IMR-90 (cell line): Measurements from ENCODE around the gene NAT10. TPM values are rescaled to one million over a fixed set of nuclear protein-coding genes. Genes with fewer than 3 reads are reported as not detected.

Experiments
- ATAC-seq: fragments of 200-7000 bp; cut with Tn5 transposase; 2 replicates; pipeline ENCODE4 v1.9.1; 2020; ENCODE audit warnings: low read depth, mild to moderate bottlenecking, moderate library complexity
- BruUV-seq: library from RNA; stranded (reverse); fragments of 400-500 nt; replicated peaks from 2 replicates; lab custom pipeline; 2021; lab: Mats Ljungman, UMichigan
- CTCF ChIA-PET: fragments of 300-600 bp; formaldehyde crosslinking; extraction: SDS; loops from one replicate; lab custom pipeline; 2021; ENCODE audit warnings: antibody characterized with exemption; lab: Yijun Ruan, JAX
- POLR2A ChIA-PET: fragments of 300-600 bp; sonication (Branson Sonifier 250); formaldehyde crosslinking; loops from one replicate; lab custom pipeline; 2022; ENCODE audit warnings: antibody characterized with exemption; ENCODE audit not compliant: unreplicated experiment; lab: Charles Lee
- DNase-seq: peaks from one replicate; pipeline ENCODE4 v3.0.0; 2013
- H2AFZ ChIP-seq: replicated peaks from 2 replicates; pipeline ENCODE3; 2013; ENCODE audit warnings: low read length, mild to moderate bottlenecking; ENCODE audit not compliant: poor library complexity
- H2AK5ac ChIP-seq: 2 replicates; pipeline ENCODE4 v1.6.1; 2013; ENCODE audit warnings: low read depth, low read length, inconsistent platforms
- H2AK9ac ChIP-seq: replicated peaks from 2 replicates; pipeline ENCODE3; 2013; ENCODE audit warnings: mild to moderate bottlenecking, low read depth, low read length, moderate library complexity; ENCODE audit not compliant: poor library complexity
- H2BK120ac ChIP-seq: 2 replicates; pipeline ENCODE4 v1.6.1; 2013; ENCODE audit warnings: low read depth, low read length, inconsistent platforms
- H2BK15ac ChIP-seq: 3 replicates; pipeline ENCODE4 v1.6.1; 2013; ENCODE audit warnings: low read depth, low read length, inconsistent platforms
- H2BK20ac ChIP-seq: 2 replicates; pipeline ENCODE4 v1.6.1; 2013; ENCODE audit warnings: low read depth, mild to moderate bottlenecking, inconsistent platforms, low read length, moderate library complexity
- H2BK5ac ChIP-seq: 2 replicates; pipeline ENCODE4 v1.6.1; 2013; ENCODE audit warnings: mild to moderate bottlenecking, low read depth, low read length, inconsistent platforms; ENCODE audit not compliant: poor library complexity, severe bottlenecking
- H3K14ac ChIP-seq: replicated peaks from 2 replicates; pipeline ENCODE4 v1.6.1; 2013; ENCODE audit warnings: low read depth, low read length, inconsistent platforms
- H3K18ac ChIP-seq: 2 replicates; pipeline ENCODE4 v1.6.1; 2013; ENCODE audit warnings: low read depth, low read length, control low read depth
- H3K23ac ChIP-seq: 2 replicates; pipeline ENCODE4 v1.6.1; 2013; ENCODE audit warnings: low read depth, low read length, inconsistent platforms
- H3K27ac ChIP-seq: 2 replicates; pipeline ENCODE4 v1.5.1; 2013; ENCODE audit warnings: mild to moderate bottlenecking, control low read depth, low read length; ENCODE audit not compliant: insufficient read depth
- H3K27me3 ChIP-seq: 2 replicates; pipeline ENCODE4 v1.6.1; 2013; ENCODE audit warnings: low read length; ENCODE audit not compliant: control insufficient read depth, insufficient read depth
- H3K36me3 ChIP-seq: 2 replicates; pipeline ENCODE4 v1.6.1; 2013; ENCODE audit warnings: low read length, mixed read lengths; ENCODE audit not compliant: control insufficient read depth, insufficient read depth
- H3K4ac ChIP-seq: 2 replicates; pipeline ENCODE4 v1.6.1; 2013; ENCODE audit warnings: low read depth, low read length, inconsistent platforms
- H3K4me1 ChIP-seq: 2 replicates; pipeline ENCODE4 v1.6.1; 2013; ENCODE audit warnings: low read length, mixed read lengths; ENCODE audit not compliant: control insufficient read depth, insufficient read depth
- H3K4me2 ChIP-seq: 2 replicates; pipeline ENCODE4 v1.6.1; 2013; ENCODE audit warnings: low read depth, mild to moderate bottlenecking, control low read depth, low read length, moderate library complexity
- H3K4me3 ChIP-seq: 2 replicates; pipeline ENCODE4 v1.5.1; 2013; ENCODE audit warnings: low read depth, mild to moderate bottlenecking, control low read depth, low read length, moderate library complexity; ENCODE audit not compliant: insufficient read depth
- H3K56ac ChIP-seq: 2 replicates; pipeline ENCODE4 v1.6.1; 2013; ENCODE audit warnings: low read length, inconsistent platforms; ENCODE audit not compliant: insufficient read depth; ENCODE audit errors: extremely low read depth
- H3K79me1 ChIP-seq, 2 experiments: 2 replicates each; pipeline ENCODE4 v1.6.1; 2013; ENCODE audit warnings: low read length in 2 of 2, inconsistent platforms in 1 of 2, low read depth in 1 of 2
- H3K9ac ChIP-seq: 2 replicates; pipeline ENCODE4 v1.6.1; 2013; ENCODE audit warnings: low read depth, low read length, control low read depth
- H3K9me1 ChIP-seq: 2 replicates; pipeline ENCODE4 v1.6.1; 2013; ENCODE audit warnings: low read length, inconsistent platforms; ENCODE audit not compliant: insufficient read depth
- H3K9me3 ChIP-seq: 2 replicates; pipeline ENCODE4 v1.6.1; 2013; ENCODE audit warnings: low read length; ENCODE audit not compliant: control insufficient read depth, insufficient read depth
- H4K20me1 ChIP-seq: 2 replicates; pipeline ENCODE4 v1.6.1; 2013; ENCODE audit warnings: low read length, inconsistent platforms; ENCODE audit not compliant: insufficient read depth
- H4K5ac ChIP-seq: 2 replicates; pipeline ENCODE4 v1.6.1; 2013; ENCODE audit warnings: mild to moderate bottlenecking, low read depth, low read length, control low read depth
- H4K8ac ChIP-seq, 2 experiments: 2 replicates each; pipeline ENCODE4 v1.6.1; 2013; ENCODE audit warnings: low read depth in 2 of 2, low read length in 2 of 2, control low read depth in 1 of 2, inconsistent platforms in 1 of 2
- H4K91ac ChIP-seq: 2 replicates; pipeline ENCODE4 v1.6.1; 2013; ENCODE audit warnings: low read depth, low read length, inconsistent platforms; ENCODE audit not compliant: insufficient read depth
- BHLHE40 ChIP-seq: fragments of 150-350 bp; IDR thresholded peaks from 2 replicates; pipeline ENCODE4 v1.6.1; 2016; ENCODE audit warnings: mild to moderate bottlenecking, low read depth, low read length
- CEBPB ChIP-seq: IDR thresholded peaks from 2 replicates; pipeline ENCODE4 v1.6.1; 2012; ENCODE audit warnings: low read depth, low read length, improper control_type of control experiment
- RFX5 ChIP-seq: IDR thresholded peaks from 2 replicates; pipeline ENCODE4 v1.8.0; 2012; ENCODE audit warnings: low read depth, mild to moderate bottlenecking, low read length, moderate library complexity
- WGBS, 2 experiments: methylation state at CpG; one replicate each; pipeline versions ENCODE4 v1.1.5 to v1.1.7; 2013; ENCODE audit warnings: missing lambda C conversion rate in 2 of 2; ENCODE audit not compliant: insufficient read length in 1 of 2; ENCODE audit errors: extremely low coverage in 2 of 2; 5-methylcytosine and 5-hydroxymethylcytosine counted together
- dilution Hi-C: fragments of 300-500 bp; cut with HindIII; formaldehyde crosslinking; loops from one replicate; pipeline ENCODE4 v1.14.3; 2018; ENCODE audit warnings: low sequenced_read_pairs; ENCODE audit not compliant: unreplicated experiment
- in situ Hi-C: fragments of 300-500 bp; cut with MboI; formaldehyde crosslinking; loops from 3 replicates; pipeline ENCODE4 v1.14.3; 2019; ENCODE audit warnings: low sequenced_read_pairs, inconsistent platforms, mixed read lengths
- intact Hi-C: fragments of 100-400 bp; cut with micrococcal nuclease; formaldehyde crosslinking; loops from 2 replicates; pipeline ENCODE4 v1.10.0; 2022
- polyA plus RNA-seq, 3 experiments: library from polyadenylated mRNA; depleted of rRNA; stranded (reverse); fragments of >200 nt; gene quantifications; 2 replicates each; pipeline ENCODE4 v1.2.3, GENCODE V29; 2012; ENCODE audit warnings: low replicate concordance in 1 of 3
- total RNA-seq: library from RNA; depleted of rRNA; stranded (reverse); fragments of >200 nt; gene quantifications from 2 replicates; pipeline ENCODE4 v1.2.3, GENCODE V29; 2012

NAT10 gene
- total and polyA plus RNA-seq, 2 of the 4 experiments (the other 2 are of a cell fraction) = 28.1 to 34.8 TPM

DNA sequence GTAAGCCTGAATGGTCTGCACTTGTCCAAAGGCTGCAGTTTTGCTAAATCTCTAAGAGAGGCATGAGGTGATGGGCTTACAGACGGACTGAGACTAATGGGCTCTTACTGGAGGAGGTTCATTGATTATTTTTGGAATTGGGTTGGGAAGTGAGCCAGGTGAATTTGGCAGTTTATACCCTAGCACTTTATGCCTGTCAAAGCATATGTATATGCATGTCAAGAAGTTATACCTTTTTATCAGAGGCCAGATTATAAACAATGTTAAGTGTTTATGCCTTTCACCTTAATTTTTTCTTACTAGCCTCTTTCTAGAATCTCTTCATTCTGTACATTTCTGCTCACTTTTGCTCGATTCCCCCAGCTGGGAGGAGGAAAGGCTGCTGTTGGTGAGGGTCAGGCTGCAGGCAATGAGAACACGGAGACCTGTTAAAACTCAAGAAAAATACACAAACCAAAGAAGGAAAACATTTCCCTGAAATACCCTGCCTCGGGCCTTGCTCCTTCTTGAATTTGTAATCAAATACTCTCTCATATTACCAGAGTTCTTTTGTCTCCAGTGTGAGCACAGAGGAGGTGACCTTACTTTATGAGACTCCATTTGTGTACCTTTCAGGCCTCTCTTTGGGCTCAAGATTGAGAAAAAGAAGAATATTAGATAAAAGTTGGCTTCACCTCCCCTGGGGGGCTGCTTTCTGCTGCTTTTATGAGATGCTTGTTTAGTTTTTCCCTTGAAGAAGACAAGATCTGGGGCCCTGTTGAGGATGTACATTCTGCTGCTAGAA, 19.6 kb downstream of the NAT10 start:
- no peak overlapping the region for H4K91ac ChIP-seq
- H3K9me1 ChIP-seq = no peaks in the 10 kb centered on the region; the same call in 1 of the 2 replicates
- no peak overlapping the region for H2AK9ac ChIP-seq
- in situ Hi-C loops (no loop called here), dilution Hi-C loops (no loop called here), intact Hi-C loops (no loop called here)
- no peaks in the 10 kb centered on the region for H3K27me3 ChIP-seq
- no peak overlapping the region; the same call in 1 of the 2 replicates for H3K18ac ChIP-seq
- peaks cover 3 to 13% of the 10 kb centered on the region in 2 experiments for H3K79me1 ChIP-seq
- H3K27ac ChIP-seq = peak overlapping the region; percentile 66; the same call in 1 of the 2 replicates
- H2BK15ac ChIP-seq = no peak overlapping the region
- H3K23ac ChIP-seq = no peak overlapping the region
- no peak overlapping the region for H3K9ac ChIP-seq
- H4K8ac ChIP-seq = no peak overlapping the region
- H4K20me1 ChIP-seq = no peaks in the 10 kb centered on the region
- no peak overlapping the region for H2BK120ac ChIP-seq
- H3K4me2 ChIP-seq = no peak overlapping the region
- POLR2A ChIA-PET = no interaction called here
- H2AK5ac ChIP-seq = no peak overlapping the region
- no peak overlapping the region; the same call in 1 of the 2 replicates for H4K5ac ChIP-seq
- no peaks in the 10 kb centered on the region for H3K9me3 ChIP-seq
- no CpG with 5 or more reads among the region's 4 CpGs for WGBS, 2 experiments
- CTCF ChIA-PET = no interaction called here
- H3K4me3 ChIP-seq = no peak overlapping the region
- no peak overlapping the region for H3K4ac ChIP-seq
- TF ChIP-seq BHLHE40 (no peak), CEBPB (no peak), RFX5 (no peak)
- no peak for DNase-seq
- H2BK20ac ChIP-seq = no peak overlapping the region
- H3K56ac ChIP-seq = no peak overlapping the region
- no TSS peak for BruUV-seq
- peak; percentile 24 for ATAC-seq
- no peak overlapping the region for H3K14ac ChIP-seq
- H3K4me1 ChIP-seq = peaks cover 9% of the 10 kb centered on the region; the same call in 1 of the 2 replicates
- no peak overlapping the region for H2BK5ac ChIP-seq
- H2AFZ ChIP-seq = no peak overlapping the region
- H3K36me3 ChIP-seq = peaks cover 32% of the 10 kb centered on the region
